Head of caudate nucleus (tissue), 42 donors: ENCODE data around the gene LRRC3.
A peak's percentile ranks its signal among the peaks of the same experiment; 100 is the strongest.
"Not testable (repeated sequence)": the region's sequence is repeated elsewhere in the genome, so short reads cannot be mapped to it uniquely, and the experiment has no call there.

ENCODE experiments used
- DNase-seq, 42 donors: peaks; one replicate each; pipeline versions ENCODE4 v3.0.0 to v3.0.0-alpha.2; 2020 to 2021; ENCODE audit warnings: mixed read lengths in 7 of 42
- intact Hi-C: fragments of 100-400 bp; cut with DNase I; formaldehyde crosslinking; loops from one replicate; pipeline ENCODE4 v1.15.0; 2022

Gene LRRC3, protein sequence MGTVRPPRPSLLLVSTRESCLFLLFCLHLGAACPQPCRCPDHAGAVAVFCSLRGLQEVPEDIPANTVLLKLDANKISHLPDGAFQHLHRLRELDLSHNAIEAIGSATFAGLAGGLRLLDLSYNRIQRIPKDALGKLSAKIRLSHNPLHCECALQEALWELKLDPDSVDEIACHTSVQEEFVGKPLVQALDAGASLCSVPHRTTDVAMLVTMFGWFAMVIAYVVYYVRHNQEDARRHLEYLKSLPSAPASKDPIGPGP

DNA sequence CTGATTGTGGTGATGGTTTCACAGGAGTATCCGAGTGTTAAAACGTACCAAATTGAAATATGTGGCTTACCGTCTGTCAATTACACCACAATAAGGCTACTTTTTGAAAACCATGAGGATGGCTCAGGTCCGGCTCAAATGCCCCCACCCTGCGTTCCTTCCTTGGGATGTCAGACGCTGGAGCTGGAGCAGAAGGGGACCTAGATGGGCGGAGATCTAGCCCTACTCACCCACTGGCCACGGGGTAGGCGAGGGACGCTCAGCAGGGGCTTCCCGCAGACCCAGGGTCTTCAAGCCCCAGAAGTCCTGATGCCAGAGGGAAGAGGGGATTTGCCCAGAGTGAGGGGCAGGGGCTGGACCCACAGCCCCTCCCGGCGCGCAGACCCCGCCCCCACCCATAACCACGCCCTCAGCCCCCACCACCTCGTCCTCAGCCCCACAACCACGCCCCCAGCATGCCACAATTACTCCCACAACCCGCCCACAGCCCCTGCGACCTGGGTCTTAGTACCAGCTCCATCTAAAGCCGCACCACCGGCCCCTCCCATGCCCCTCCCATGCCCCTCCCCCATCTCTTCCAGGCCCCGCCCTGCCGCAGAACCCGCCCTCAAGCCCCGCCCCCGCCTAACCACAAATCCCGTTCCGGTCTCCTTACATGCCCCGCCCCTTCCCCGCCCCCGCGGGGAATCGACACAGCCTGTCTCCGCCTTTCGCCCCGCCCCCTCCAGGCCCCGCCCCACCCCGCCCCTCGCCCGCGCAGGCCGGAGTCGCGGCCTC, at the start of gene LRRC3:
LRRC3 (plus strand) TSS at position 764 of the 777 bp plus-strand sequence. CDS start 1,135 bp downstream, outside the sequence.
- DNase-seq = peak in 10 of 42 donors; percentile 16 to 46 (median 30)
- intact Hi-C loops = no loop called here

DNA sequence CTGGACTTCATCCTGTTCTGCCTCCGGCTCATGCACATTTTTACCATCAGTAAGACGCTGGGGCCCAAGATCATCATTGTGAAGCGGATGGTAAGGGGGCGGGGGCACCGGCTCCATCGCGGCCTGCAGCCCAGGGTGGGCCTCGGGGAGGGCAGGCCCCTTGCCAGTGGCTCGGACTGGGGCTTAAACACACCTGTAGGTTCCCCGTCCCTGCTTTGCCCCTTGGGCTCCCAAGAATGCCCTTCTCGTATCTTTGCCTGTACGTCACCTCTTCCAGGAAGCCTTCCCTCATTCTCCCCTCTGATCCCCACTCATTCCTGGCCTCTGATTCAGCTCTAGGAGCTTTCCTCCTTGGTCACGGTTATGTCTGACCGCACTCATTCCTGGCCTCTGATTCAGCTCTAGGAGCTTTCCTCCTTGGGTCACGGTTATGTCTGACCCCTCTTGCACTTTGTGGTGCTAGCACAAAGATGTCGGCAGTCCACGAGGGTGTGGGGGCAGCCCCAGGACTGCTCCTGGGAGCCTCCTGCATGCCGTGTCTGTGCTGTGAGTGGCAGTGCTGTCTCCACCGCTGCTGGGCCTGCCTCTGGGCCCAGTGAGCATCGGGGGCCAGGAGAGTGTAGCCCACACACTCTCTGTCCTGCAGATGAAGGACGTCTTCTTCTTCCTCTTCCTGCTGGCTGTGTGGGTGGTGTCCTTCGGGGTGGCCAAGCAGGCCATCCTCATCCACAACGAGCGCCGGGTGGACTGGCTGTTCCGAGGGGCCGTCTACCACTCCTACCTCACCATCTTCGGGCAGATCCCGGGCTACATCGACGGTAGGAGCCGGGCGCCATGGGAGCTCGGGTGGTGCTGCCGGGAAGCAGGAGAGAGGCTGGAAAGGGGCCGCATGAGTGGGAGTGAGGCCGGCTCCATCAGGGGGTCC, 49.1 kb upstream of the LRRC3 start:
- intact Hi-C loops = no loop called here
- peak in 3 of 42 donors; percentile 3 to 16 (median 4) for DNase-seq

DNA sequence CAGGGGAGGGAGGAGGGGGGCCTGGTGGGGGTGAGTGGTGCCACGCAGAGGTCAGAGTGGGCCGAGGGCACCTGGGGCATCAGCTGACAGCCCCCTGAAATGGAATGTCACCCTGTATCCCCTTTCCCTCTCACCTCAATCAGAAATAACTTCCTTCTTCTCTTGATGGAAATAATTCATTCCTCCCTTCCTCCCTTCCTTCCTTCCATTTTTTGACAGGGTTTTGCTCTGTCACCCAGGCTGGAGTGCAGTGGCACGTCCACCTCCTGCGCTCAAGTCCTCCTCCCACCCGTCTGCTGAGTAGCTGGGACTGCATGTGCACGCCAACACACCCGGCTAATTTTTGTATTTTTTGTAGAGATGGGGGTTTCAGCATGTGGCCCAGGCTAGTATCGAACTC, 48.4 kb upstream of the LRRC3 start:
- intact Hi-C loops = no loop called here
- DNase-seq = peak in 3 of 42 donors; percentile 4 to 21 (median 21)

DNA sequence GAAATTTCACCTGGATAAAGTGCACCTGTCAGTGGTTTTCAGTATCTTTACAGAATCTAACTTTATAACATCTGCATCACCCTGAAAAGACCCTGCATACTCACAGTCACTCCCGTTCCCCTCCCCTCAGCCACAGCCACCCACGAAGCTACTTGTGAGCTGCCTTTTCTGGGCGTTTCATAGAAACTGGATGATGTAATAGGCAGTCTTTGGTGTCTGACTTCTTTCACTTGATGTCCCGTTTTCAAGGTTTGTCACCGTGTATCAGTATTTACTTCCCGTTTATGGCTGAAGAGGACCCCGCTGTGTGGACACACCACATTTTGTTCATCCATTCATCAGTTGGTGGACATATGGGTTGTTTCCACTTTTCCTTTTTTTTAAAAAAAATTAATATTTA, 47.8 kb upstream of the LRRC3 start:
- intact Hi-C loops = no loop called here
- DNase-seq = peak in 26 of 42 donors; percentile 15 to 75 (median 44)

DNA sequence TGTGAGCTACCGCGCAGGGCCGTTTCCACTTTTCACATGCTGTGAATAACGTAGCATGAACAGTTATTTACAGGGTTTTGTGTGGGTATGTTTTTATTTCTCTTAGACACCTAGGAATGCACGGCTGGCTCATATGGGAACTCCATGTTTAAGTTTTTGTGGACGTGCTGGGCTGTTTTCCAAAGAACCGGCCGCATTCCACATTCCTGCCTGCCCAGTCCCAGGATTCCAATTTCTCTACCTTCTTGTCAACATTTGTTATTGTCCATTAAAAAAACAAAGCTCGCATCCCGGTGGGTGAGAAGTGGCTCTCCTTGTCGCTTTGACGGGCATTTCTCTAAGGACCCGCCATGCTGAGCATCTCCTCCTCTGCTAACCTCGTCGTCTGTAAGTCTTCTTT, 47.1 kb upstream of the LRRC3 start:
- intact Hi-C loops = no loop called here
- peak in 4 of 42 donors; percentile 6 to 32 (median 22) for DNase-seq

DNA sequence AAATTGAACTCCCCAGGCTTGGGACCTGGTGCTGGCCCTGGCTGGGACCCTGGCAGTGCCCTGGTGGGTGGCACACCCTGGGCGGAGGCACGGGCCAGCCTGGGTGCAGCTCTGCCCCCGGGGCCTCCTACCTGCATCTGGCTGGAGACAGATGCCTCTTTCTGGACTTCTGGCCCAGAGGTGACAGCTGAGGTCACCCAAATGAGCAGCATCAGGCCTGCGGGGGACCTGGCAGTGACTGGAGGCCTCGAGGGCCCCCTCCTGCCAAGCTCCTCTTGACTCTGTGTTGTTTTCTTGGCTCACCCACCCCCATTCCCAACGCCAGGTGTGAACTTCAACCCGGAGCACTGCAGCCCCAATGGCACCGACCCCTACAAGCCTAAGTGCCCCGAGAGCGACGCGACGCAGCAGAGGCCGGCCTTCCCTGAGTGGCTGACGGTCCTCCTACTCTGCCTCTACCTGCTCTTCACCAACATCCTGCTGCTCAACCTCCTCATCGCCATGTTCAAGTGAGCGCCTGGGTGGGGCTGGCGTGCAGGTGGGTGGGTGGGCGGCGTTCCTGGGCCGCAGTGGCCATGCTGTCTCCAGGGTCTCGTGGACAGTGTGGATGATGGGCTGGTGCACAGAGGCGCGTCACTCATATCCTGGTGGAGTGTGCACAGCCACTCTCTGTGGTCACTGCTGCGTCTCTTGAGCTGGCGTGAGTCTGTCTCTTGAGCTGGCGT, 41.6 kb upstream of the LRRC3 start:
- intact Hi-C loops = no loop called here
- DNase-seq = peak in 8 of 42 donors; percentile 3 to 20 (median 14)

DNA sequence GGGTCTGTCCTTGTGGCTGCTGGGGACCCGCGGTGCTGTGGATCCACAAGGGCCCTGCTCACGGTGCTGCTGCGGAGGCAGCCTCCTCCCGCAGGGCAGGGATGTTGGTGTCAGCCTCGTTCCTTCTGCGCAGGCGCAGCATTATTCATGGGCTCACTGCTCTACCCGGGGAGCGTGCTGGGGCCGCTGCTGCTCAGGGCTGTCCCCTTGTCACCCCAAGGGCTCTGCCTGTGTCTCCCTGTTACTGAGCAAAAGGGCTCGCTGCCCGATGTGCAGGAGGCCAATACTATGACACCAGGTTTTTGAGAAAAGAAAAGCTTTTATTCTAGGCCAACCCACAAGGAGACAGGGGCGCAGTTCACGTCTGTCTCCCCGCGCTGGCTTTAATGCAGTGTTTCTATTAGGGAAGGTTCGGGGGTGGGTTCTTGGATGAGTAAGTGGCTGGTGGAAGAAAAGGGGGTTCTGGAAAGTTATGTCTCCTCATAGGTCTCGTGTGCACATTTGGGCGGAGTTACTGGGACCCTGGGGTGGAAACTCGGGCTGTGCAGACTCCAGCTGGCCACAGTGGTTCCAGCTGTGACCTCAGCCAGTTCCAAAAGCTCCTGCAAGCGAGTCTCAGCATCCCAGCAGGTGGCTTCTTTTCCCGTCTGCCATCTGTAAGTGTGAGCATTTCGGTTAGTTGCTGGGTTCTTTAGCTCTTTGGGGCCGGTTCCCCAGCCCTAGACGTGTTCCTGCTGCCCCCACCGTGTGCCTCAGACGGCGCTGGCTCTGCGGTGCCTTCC, 40.8 kb upstream of the LRRC3 start:
- peak; percentile 16 to 82 (median 66) for DNase-seq
- intact Hi-C loops = no loop called here

DNA sequence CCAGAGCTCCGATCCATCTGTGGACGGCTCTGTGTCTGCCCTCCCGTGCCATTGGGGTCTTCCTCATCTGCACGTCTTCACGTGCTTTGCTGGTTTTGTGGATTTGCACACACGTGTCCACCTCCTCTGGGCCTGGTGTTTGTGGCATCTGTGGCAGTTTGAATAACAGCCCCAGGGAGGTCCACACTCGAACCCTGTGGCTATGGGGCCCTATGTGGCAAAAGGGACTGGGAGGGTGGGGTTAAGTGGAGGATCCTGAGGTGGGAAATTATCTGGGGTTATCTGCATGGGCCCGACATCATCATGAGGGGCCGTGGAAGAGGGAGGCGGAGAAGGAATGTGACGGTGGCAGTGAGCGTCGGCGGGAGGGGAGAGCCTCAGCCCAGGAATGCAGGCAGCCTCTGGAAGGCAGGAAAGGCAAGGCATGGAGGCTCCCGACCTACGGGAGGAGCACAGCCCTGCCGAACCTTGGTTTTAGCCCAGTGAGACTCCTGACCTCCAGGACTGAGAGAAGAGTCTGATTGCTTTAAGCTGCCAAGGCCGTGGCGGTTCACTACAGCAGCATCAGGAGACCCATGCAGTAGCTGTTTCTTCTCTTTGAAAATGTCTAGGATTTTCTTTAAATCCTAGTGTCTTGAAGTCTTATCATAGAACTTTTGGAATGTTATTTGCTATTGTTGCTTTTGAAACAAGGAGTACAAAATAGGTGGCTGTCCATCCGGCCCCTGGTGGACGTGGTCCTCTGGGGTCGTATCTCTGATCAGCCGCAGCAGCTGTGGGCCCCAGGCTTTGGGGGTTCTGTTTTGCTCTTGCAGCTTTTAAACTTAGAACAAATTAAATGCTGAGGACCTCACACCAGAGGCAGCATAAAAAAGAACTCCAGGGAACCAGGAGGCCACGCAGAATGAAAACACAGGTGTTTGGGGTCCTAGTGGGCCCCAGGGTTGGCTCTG, 40.0 kb upstream of the LRRC3 start:
- intact Hi-C loops = no loop called here
- DNase-seq = peak in 16 of 42 donors; percentile 5 to 39 (median 15)

DNA sequence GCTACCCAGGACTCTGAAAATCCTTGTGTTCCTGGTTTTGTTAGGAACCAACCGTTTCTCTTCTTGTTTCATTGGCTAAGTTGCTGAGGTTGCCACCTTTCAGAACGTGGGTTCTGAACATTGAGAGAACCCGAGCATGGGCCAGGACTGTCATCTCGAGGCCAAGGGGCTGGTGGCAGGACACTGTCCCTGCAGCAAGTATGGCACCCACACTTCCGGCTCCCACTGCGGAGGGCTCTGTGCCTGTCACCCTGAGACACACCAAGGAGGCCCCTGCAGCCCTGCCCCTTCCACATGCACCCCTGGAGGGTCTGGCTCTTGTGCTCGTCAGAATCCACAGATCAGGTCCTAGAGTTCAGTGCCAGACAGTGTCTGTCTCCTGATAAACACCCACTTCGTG, 39.1 kb upstream of the LRRC3 start:
- DNase-seq = peak in 12 of 42 donors; percentile 1 to 39 (median 6)
- intact Hi-C loops = no loop called here

DNA sequence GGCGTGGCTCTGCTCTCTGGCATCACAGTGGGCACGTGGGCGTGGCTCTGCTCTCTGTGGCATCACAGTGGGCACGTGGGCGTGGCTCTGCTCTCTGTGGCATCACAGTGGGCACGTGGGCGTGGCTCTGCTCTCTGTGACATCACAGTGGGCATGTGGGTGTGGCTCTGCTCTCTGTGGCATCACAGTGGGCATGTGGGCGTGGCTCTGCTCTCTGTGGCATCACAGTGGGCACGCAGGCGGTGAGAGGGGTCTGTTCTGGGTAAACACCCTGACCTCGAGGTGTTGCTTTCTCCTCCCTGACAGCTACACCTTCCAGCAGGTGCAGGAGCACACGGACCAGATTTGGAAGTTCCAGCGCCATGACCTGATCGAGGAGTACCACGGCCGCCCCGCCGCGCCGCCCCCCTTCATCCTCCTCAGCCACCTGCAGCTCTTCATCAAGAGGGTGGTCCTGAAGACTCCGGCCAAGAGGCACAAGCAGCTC, 37.6 kb upstream of the LRRC3 start:
- DNase-seq = peak in 14 of 42 donors; percentile 0 to 29 (median 8)
- intact Hi-C loops = not testable (repeated sequence)

DNA sequence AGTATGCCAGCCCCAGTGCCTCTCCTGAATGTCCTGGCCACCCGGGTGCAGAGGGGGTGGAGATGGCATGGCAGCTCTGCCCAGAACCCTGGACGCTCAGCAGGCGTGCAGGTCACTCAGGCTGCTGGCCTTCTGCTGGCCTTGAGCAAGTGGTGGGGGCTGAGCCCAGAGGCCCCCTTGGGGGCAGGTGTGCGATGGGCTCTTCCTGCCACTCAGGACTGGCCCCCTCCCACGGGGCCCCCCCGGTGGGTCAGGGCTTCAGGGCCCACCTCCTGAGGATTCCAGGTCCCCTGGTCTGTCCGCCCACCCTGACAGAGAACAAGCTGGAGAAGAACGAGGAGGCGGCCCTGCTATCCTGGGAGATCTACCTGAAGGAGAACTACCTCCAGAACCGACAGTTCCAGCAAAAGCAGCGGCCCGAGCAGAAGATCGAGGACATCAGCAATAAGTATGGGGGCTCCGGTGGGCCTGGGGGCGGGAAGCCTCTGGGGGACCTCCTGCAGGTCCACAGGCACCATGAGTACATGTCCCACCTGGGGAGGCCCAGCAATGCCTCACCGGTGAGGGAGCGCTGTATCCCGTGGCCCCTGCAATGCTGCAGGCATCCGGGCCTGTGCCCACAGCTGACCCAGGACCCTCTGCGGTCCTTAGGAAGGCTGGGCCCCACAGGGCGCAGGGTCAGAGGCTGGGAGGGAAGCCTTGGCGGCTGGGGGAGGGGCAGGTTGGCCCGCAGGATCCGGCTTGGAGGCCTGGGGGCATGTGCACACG, 37.0 kb upstream of the LRRC3 start:
- intact Hi-C loops = no loop called here
- DNase-seq = peak in 17 of 42 donors; percentile 2 to 36 (median 14)

DNA sequence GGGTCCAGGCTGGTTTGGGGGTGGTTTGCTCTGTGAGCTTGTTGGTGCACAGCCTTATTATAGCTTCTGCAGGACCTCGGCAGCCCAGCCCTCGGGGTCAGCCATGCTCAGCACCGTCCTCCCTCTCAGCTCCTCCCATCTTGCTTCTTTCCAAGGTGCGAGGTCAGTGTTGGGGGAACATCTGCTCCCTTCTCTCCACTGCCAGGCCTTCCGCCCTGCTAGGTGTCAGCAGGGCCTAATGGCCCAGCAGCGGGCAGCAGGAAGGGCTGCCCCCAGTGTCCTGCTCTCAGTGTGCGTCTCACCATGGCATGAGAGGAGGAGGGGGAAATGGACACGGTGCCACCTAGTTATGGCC, 36.5 kb upstream of the LRRC3 start:
- DNase-seq = peak in 9 of 42 donors; percentile 1 to 11 (median 3)
- intact Hi-C loops = no loop called here

DNA sequence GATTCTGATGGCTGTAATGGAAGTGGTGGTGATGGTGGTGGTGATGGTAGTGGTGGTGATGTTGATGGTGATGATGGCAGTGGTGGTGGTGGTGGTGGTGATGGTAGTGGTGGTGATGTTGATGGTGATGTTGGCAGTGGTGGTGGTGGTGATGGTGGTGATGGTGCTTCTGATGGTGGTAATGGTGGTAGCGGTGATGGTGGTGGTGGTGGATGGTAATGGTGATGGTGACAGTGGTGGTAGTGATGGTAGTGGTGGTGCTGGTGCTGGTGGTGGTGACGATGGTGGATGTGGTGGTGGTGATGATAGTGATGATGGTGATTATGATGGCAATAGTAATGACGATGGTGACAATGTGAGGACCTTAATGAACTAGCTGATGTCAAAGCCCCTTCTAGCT, 35.6 kb upstream of the LRRC3 start:
- DNase-seq = peak in 4 of 42 donors; percentile 0 to 3 (median 2)
- intact Hi-C loops = no loop called here

DNA sequence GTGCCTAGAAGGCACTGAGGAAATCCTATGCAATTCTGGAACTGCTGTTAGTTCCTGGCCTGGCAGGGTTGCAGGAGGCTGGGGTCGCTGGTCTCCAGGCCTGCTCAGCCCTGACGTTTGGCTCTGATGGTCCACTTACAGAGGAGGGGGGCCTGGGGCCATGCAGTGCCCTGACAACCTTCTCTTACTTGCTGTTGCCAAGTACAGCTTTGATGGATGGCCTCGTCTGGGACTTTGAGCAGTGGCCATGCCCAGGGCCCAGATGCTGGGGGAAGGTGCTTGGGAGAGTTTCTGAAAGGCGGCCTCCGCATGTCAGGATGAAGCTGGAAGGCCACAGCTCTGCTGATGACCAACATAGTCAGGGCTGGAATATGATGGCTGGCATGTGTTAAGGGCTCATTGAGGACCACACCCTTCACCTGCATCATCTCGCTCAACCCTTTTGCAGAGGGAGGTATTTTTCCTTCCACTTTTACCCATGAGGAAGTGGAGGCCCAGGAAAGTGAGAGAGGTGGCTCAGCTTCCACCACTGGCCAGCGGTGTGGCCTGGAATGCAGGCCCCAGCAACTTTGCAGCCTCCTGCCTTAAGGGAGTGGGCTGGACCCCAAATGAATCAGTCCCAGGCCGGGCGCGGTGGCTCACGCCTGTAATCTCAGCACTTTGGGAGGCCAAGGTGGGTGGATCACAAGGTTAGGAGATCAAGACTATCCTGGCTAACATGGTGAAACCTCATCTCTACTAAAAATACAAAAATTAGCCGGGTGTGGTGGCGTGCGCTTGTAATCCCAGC, 34.7 kb upstream of the LRRC3 start:
- intact Hi-C loops = no loop called here
- DNase-seq = peak in 18 of 42 donors; percentile 0 to 21 (median 4)
